NT2/D1 (cell line): ENCODE data around the gene COL21A1.

Experiments
- SUZ12 ChIP-seq: IDR thresholded peaks from 2 replicates; pipeline ENCODE4 v1.6.1; 2011; ENCODE audit not compliant: insufficient read length, insufficient read depth; ENCODE audit errors: extremely low read depth
- YY1 ChIP-seq: IDR thresholded peaks from 2 replicates; pipeline ENCODE4 v1.6.1; 2011; ENCODE audit not compliant: insufficient read length, insufficient read depth

GRCh38 chr6:56292505-56293181 lies 45.3 kb upstream of the COL21A1 start:
- no peak for TF ChIP-seq YY1
- TF ChIP-seq SUZ12: no peak
